ENCODE measurements around the gene PGLYRP2.
"Not testable (repeated sequence)": the region's sequence is repeated elsewhere in the genome, so short reads cannot be mapped to it uniquely, and the experiment has no call there.

The PGLYRP2 gene, protein sequence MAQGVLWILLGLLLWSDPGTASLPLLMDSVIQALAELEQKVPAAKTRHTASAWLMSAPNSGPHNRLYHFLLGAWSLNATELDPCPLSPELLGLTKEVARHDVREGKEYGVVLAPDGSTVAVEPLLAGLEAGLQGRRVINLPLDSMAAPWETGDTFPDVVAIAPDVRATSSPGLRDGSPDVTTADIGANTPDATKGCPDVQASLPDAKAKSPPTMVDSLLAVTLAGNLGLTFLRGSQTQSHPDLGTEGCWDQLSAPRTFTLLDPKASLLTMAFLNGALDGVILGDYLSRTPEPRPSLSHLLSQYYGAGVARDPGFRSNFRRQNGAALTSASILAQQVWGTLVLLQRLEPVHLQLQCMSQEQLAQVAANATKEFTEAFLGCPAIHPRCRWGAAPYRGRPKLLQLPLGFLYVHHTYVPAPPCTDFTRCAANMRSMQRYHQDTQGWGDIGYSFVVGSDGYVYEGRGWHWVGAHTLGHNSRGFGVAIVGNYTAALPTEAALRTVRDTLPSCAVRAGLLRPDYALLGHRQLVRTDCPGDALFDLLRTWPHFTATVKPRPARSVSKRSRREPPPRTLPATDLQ

DNA sequence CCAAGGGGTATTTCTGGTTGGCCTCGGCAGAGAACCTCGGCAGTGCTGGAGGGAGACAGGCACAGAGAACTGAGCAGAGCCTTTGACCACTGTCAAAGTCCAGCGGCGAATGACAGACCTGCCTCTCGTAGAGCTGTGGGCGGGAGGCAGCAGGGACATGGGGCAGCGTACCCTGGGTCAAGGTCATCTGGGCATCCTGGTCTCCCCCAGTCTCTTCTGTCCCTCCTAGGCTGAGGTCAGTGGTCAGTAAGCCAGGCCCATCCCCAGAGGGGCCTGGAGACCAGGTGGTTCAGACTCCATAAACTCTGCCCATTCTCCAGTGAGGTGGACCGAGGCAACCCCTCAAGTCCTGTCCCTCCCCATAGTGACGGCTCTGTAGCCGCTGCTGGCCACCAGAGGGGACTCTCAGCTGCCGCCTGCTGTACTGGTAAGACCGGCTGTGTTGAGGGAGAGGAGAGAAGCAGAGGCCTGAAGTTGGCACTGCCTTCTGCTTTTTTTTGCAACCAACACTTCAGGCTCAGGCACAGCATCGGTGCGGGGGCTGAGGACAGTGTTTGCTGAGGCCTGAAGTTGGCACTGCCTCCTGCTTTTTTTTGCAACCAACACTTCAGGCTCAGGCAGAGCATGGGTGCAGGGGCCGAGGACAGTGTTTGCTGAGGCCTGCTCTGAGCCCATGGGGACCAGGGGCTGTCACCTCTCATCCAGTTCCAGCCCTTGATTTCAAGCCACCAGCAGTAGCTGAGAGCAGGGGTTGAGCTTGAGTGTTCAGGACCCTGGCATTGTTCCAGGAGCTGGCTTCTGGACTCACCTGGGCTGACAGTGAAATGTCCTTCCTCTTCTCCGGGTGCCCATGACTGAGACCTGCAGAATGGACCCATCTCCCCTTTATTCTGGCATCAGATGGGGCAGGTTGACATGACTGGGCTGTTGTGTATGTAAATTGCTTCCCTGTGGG, at the start of gene PGLYRP2:
Gene PGLYRP2, minus strand, starts transcription at position 111 of the 955 bp plus-strand sequence. CDS start 130 bp downstream, outside the sequence.
- peak in 45 of 58 donors; percentile 5 to 89 (median 34) for DNase-seq

- no peak for DNase-seq
Observed at GRCh38 chr19:15527705-15528104, 48.4 kb upstream of the PGLYRP2 start.

DNA sequence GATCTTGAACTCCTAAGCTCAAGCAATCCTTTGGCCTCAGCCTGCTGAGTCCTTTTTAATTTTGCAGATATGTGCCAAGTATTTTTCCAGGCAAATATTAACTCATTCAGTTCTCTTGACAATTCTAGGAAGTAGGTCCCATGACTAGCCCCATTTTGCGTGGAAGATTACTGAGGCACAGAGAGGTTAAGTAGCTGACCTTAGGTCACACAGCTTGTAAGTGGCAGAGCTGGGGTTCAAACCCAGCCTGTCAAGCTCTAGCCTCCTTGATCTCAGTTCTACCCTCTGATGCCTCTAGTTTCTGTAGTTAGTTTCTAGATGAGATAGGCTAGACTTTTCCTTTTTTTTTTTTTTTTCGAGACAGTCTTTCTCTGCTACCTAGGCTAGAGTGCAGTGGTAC, 47.1 kb upstream of the PGLYRP2 start:
- DNase-seq = no peak

DNA sequence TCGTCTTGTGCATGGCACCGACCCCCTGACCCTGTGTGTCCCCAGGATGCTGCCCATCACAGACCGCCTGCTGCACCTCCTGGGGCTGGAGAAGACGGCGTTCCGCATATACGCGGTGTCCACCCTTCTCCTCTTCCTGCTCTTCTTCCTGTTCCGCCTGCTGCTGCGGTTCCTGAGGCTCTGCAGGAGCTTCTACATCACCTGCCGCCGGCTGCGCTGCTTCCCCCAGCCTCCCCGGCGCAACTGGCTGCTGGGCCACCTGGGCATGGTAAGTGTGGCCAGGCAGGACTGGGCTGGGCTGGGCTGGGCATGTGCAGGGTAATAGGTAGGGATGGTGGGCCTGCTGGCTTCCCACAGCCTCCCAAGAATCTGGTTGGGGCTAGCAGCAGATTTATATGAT, 46.0 kb upstream of the PGLYRP2 start:
- DNase-seq = no peak

DNA sequence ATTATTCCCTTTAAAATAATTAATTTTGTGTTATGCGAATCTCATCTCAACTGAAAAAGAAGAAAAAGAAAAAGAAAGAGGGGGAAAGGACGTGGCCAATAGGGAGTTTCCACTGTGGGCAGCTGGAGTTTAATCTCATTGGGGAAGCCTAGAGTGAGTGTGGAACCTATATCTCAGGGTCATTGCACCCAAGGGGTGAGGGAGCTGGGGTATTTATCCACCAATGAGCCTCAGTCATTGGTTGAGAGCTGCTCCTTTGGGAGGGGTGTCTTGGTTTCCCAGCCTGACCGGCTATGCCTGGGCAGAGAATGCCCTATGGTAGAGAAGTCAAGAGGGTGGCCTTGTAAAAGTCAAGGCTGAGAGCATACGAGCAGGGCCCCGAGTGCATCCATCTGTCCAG, 45.5 kb upstream of the PGLYRP2 start:
- no peak for DNase-seq

DNA sequence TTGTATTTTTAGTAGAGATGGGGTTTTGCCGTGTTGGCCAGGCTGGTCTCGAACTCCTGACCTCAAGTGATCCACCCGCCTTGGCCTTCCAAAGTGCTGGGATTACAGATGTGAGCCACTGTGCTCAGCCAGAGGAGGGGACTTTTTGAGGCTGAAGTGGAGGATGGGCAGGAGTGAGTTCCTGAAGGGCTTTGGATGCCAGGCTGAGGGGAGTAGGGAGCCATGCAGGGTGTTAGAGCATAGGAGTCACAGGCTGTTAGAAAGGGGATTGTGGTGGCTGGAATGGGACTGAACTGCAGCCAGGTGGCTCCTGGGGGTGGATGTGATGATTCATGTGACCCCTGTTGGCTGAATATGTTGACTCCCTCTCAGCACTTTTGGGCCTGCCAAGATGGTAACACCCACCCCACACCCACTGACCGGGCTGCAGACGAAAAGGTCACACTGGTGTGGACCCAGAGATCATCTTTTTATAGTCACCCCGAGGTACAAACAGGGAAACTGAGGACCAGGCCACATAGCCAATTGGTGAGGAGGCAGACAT, 40.2 kb upstream of the PGLYRP2 start:
- no peak for DNase-seq

DNA sequence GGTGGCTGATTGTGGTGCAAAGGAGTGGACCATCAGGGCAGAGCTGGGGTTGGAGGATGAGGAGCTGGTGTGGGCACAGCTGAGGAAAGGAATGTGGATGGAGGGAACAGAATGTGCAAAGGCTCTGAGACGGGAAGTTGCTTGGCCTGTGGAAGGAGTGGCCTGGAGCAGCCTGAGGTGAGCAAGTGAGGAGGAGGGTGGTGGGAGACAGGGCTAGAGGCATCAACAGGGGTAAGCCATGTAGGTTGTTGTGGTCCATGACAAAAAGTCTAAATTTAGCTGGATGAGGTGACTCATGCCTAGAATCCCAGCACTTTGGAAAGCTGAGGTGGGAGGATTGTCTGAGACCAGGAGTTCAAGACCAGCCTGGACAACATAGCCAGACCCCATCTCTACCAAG, 38.5 kb upstream of the PGLYRP2 start:
- no peak for DNase-seq

GRCh38 chr19:15516363-15516762, 37.1 kb upstream of the PGLYRP2 start:
- DNase-seq = no peak

- DNase-seq = not testable (repeated sequence)
Observed at GRCh38 chr19:15515227-15515625, 35.9 kb upstream of the PGLYRP2 start.

DNA sequence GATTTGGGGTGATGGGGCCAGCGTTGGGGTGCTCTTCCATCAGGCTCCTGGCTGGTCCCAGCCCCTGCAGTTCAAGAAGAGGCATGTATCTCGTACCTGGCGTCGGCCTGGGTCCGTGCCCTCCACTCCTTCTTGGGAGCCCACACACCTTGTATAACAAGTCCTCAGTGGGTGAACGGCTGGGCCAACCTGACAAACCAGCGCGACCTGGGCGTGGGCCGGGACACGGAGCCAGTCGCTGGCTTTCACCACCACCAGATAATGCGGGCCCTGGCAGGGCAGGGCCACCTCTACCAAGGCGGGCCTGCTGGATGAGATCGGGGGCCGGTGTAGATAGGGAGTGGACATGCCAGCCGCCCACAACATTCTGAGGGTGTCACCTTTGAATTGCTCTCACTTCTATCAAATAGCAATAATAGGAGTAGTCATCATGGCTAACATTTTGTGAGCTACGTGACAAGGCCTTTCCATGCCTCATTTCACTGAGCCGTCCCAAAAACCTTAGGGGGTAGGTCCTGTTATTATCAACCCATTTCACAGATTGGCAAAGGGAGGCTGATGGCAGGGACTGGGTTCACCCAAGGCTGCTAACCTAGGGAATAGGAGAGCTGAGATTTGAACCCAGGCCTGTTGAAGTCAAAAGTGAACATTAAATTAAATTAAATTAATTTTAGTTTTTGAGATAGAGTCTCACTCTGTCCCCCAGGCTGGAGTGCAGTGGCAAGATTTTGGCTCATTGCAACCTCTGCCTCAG, 32.5 kb upstream of the PGLYRP2 start:
- DNase-seq = no peak

DNA sequence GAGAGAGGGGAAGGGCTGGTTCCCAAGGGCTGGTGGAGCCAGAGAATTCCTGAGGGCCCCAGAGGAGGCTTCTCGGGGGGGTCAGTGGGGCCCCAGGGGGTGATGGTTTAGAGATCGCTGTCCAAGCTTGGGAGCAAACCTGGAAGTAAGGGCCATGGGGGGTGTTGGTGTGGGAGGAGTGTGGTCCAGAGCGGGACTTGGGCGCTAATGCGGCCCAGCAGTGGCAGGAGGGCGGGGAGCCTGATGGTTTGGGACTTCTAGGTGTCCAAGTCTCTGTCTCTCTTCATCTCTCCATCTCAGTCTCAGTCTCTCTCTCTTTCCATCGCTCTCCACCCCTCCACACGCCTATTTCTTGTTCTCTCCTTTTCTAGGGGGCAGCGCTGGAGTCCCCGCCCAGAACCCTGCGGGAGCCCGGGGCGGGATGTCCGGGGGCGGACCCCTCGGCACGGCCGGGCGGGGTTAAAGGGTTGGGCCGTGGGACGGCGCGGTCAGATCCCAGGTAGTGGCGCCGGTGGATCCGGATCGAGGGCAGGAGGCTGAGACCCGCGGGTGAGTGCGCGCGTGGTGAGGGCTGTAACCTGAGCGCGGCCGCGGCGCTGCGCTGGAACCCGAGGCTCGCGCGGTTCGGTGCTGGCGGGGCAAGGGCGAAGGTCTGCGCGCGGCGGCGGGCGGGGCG, 28.9 kb upstream of the PGLYRP2 start, which contains the start of gene CYP4F22:
Gene CYP4F22, plus strand, starts transcription at position 491 of the 676 bp plus-strand sequence. CDS start 16,812 bp downstream, outside the sequence.
- DNase-seq = no peak

DNA sequence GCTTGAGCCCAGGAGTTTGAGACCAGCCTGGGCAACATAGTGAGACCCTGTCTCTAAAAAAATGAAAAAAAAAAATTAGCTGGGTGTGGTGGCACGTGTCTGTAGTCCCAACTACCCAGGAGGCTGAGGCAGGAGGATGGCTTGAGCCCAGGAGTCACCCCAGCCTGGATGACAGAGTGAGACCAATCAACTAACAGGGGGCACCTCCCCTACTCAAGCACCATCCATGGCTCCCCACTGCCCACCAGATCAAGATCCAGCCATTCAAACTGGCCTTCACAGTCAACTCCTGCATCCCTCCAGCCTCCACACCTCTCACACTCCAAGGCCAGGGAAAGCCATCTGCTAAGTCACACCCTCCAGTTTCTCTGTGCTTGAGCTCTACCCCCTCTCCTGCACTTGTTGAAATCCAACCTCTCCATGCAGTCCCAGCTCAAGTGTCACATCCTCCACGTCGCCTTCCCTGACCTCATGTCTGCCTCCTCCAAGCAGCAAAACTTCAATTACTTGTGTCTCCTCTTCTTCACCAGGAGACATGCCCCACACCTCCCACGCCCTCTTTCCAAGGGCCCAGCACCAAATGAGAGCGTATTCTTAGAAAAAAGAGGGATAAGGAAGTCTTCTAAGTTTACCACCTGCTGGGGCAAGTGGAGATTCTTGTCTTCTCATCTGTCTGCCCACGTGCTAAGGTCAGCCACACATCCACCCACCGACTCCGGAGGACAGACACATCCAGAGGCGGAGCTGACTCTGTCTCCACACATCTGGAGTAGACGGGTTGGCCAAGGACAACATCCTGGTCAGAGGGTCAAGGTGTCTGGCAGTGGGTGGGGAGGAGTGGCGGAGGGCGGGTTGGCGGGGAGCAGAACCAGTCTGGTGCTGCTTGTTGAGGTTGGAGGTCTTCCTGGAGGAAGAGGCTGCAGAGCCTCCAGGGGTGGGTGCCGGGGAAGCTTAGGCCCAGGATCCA, 28.1 kb upstream of the PGLYRP2 start:
- DNase-seq = no peak

GRCh38 chr19:15506074-15506571, 26.8 kb upstream of the PGLYRP2 start:
- DNase-seq = no peak

GRCh38 chr19:15502264-15502663, 23.0 kb upstream of the PGLYRP2 start:
- DNase-seq = no peak

- DNase-seq = no peak
Observed at GRCh38 chr19:15501596-15501995, 22.3 kb upstream of the PGLYRP2 start.

- DNase-seq = no peak
Observed at GRCh38 chr19:15498910-15499309, 19.6 kb upstream of the PGLYRP2 start.

- no peak for DNase-seq
Observed at GRCh38 chr19:15498156-15498858, 19.0 kb upstream of the PGLYRP2 start.

DNA sequence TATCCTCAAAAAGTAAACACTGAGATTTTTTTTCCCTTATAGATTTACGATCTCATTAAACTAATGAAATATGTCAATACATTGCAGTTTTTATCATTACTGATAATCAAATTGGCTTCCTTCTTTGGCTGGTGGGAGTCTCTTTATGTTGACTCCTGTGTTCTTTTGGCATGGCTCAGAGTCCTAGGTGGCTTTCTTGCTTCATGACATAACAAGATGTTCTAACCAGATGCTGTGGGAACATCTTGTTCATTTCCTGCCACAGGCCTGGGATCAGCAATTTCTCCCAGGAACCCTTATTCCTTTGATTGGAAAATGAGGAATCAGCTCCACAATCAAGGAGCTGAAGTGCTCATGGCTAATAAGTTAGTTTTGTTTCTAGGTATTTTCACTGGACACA, 15.8 kb upstream of the PGLYRP2 start:
- DNase-seq = no peak
